Activated naive CD8-positive, alpha-beta T cell treated with anti-CD3 and anti-CD28 coated beads, Interleukin-2, amount 50 U/mL, for 16 hours (primary cell): ENCODE results near the gene ZNF568.

Experiments
- DNase-seq: peaks from one replicate; pipeline ENCODE4 v3.0.0-alpha.2; 2020; ENCODE audit warnings: low read depth, low spot score

Gene ZNF568

GRCh38 chr19:36999313-36999712 lies 83.2 kb downstream of the ZNF568 start:
- no peak for DNase-seq

GRCh38 chr19:37007587-37008220 lies 91.6 kb downstream of the ZNF568 start:
- no peak for DNase-seq

GRCh38 chr19:37009871-37010270 lies 93.7 kb downstream of the ZNF568 start:
- no peak for DNase-seq

- DNase-seq = no peak
Observed at GRCh38 chr19:37012093-37012745, 96.1 kb downstream of the ZNF568 start.

GRCh38 chr19:37014456-37014855 lies 98.3 kb downstream of the ZNF568 start:
- DNase-seq = no peak

- no peak for DNase-seq
Observed at GRCh38 chr19:37045140-37045539, 129.0 kb downstream of the ZNF568 start.
